ENCODE results near the gene IFITM5.
"Not testable (repeated sequence)": the region's sequence is repeated elsewhere in the genome, so short reads cannot be mapped to it uniquely, and the experiment has no call there.

Gene IFITM5

GRCh38 chr11:299081-299891, at the start of gene IFITM5:
Gene IFITM5, minus strand, starts transcription at chr11:299526. Its CDS starts 36 bp downstream, at chr11:299490.
- no peak for DNase-seq

GRCh38 chr11:346529-346928, 47.2 kb upstream of the IFITM5 start:
- no peak for DNase-seq

DNA sequence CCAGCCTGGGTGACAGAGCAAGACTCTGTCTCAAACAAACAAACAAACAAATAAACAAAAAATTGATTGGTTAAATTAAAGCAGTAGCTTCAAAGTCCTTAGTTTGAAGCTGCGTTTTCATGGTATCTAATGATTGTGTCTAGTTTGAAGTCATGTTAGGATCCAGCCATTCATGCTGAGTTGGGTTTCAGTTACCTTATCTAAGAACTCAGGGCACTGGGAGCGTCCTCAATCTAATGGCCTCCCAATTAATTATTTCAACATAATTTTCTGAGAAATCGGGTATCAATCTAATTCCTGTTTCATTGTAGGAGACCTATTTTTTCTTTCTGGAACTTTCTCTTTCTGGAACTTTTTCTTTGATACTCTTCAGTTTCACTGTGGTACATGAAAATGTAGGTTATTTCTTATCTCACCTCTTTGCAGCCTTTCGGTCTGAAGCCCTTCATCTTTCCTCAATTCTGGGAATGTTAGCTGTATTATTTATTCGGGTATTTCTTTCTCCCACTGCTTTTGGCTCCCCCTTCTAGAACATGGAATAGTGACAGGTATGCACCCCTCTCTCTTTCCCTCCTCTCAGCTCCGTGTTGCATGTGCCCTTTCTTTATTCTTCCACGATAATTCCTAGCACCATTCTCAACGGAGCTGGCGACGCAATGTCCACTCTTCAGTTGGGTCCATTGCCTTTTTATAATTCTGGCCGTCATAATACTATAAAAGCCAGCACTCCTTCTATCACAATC, 45.7 kb upstream of the IFITM5 start:
- no peak for DNase-seq

DNA sequence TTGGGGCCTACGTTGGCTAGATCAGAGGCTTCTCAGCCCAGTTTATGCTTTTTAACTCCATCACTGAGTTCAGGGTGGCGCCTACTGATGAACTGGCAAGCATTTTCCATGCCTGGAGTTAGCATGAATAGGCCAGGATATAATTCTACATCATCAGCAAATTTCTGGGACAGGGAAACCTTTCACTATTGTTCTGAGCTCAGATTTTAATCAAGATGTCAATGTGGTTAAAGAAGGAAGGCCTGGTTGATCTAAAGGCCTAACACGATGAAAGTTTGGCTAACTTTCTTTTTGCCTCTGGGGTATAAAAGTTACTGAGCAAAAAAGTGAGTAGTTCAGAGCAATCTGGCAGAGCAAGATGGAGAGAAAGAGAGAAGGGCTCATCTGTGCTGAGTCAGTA, 43.0 kb upstream of the IFITM5 start:
- no peak for DNase-seq

GRCh38 chr11:340539-341512, 41.5 kb upstream of the IFITM5 start:
- no peak for DNase-seq

- DNase-seq: no peak
Measured at GRCh38 chr11:339963-340362, 40.6 kb upstream of the IFITM5 start.

GRCh38 chr11:337711-338110, 38.4 kb upstream of the IFITM5 start:
- DNase-seq: no peak

DNA sequence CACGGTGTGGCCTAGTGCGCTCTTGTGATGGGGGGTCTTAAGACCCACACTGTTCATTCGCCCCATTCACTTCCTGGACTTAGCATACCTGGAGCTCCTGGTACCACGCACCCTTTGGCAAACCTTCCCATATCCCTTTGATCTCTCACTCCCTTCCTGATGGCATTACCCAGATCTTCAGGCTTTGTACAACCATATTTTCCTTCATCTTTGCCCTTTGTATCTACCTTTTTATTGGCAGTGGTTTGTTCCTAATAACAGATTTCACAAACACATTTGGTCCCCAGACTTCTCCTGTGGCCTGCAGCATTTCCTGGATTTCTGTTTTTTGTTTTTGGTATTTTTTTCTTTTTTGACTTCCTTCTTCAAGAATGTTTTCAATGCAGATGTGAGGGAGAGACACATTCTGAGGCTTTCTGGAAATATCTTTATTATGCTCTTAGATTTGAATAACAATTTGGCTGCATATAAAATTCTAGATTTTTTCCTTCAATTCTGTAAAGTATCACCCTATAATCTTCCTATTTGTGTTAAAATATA, 37.4 kb upstream of the IFITM5 start:
- DNase-seq: no peak

DNA sequence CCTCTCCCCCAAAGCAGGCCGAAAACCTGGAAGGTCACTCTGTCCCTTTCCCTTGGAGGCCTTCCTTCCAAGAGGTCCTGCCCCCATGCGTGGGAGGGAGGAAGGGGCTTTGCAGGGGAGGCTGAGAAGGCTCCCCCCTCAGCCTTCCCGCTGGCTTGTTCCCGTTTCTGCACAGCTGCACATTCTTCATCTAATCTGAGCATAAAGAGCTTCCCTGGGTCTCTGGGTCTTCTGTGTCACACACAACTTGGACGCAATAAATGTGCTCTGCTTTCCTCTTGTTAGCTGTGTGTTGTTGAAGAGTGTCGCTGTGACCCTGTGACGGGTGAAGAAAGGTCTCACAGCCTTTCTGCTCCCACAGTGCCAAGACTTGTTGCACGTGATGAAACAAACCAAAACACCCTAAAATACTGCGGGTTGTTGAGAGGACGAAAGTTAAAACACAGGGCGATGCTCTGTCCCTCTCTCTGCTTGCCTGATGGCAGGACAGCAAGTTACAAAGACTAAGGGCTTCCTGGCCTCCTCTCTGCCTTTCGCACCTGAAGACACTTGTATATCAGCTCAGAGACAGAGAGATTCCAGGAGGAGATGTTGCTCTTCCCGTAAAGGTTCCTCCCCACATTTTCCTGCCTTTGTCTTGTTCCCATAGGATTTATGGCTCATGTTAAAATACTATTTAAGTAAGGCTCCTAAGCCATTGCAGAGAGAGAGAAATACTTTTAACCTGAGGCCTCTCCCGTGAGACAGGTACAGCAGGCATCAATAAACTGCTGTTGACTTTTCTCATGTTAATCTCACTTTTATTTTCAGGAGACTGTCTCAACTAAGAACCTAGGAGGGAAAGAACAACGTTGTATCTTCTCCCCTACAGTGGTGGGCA, 36.7 kb upstream of the IFITM5 start:
- no peak for DNase-seq

DNA sequence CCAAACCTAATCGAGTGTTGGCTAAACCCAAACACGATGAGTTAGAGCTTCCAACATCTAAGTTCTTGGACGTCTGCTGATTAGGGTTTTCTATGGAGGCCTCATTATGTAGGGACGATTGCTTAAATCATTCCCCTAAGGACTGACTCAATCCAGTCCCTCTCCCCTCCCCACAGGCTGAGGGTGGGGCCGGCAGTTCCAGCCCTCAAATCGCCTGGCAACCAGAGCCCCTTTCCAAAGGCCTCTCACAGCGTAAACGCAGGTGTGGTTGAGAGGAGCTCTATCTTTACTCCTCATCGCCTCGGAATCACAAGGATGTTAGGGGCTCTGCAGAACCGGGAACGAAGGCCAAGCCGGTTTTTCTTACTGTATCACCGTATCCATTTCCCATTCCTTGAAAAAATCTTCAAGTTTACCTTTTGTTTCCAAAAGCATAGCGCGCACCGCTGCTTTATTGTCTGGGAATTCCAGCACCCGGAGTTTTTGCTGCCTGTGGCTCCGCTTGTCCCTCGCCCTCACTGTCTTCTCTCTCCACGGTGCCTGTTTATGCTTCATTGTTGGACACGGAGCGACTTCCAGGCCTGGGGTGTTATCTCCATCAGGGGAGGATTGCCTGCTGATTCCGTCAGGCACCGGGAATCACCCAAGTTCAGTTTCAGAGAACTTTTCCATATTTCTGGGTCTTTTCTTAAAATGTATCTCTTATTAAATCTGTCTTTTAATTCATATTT, 35.1 kb upstream of the IFITM5 start:
- no peak for DNase-seq

GRCh38 chr11:333616-334263, 34.4 kb upstream of the IFITM5 start:
- DNase-seq: not testable (repeated sequence)

DNA sequence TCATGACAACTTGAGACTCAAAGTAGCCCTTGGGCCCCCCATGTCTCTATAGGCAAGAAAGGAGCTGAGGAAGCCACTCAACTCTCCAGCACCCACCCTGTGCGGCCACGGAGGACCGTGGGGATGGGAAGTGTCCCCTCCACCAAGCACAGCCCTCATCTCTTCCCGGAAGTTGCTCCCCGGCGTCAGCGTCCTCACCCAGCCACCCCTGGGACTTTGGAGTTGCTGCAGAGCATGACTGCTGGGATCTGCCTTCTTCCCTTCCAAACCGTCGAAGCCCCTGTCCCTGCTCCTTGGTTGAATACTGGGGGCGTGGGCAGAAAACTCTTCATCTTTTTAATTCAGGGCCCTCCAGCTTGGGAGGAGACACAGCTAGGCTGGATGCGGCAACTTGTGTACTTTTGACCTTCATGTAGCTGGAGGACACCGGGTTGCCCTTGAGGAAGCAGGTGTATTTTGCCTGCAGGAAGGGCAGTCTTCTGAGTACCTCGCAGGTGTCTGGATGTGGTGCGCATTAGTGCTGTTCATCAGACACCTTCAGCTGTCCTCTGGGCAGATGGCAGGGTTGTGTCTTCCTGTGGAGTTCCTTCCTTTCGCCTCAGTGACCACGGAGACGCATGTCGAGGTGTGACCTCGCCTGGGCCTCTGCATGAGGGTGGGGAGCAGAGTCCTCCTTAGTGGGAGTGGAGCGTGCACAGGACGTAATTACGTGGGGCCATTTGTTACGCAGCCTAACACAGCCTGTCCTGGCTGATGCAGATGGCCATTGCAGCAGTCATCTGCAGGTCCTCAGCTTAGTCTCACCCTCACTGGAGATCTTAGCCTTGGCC, 33.5 kb upstream of the IFITM5 start:
- DNase-seq: no peak

GRCh38 chr11:331358-332060, 32.2 kb upstream of the IFITM5 start:
- no peak for DNase-seq

DNA sequence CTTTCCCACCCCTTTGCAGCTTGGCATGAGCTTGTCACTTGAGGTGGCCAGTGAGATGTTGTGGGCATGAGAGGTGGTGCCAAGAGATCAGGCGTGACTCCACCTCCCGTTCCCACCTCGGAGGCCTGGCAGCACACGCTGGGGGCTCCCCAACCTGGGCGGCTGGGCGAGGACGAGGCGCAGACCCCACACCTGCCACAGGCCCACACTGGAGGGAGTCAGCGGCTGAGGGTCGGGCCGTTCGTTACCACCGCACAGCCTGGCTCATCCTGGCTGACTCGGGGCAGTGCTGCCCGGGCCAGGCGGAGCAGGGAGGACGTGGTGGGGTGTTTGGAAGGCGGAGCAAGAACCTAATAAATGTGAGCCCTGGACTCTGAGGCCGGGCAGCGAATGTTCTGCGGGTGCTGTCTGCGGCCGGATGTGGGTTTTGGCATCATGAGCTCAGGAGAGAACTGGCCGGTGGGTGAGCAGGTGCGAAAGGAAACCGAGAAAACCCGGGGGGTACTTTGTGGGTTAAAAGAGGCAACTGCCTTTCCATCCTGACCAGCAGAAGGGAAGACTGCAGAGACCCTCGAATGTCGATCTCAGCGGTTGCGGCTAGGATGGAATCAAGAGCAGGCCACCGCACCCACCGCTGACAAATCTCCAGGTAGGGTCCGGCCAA, 31.5 kb upstream of the IFITM5 start:
- no peak for DNase-seq

DNA sequence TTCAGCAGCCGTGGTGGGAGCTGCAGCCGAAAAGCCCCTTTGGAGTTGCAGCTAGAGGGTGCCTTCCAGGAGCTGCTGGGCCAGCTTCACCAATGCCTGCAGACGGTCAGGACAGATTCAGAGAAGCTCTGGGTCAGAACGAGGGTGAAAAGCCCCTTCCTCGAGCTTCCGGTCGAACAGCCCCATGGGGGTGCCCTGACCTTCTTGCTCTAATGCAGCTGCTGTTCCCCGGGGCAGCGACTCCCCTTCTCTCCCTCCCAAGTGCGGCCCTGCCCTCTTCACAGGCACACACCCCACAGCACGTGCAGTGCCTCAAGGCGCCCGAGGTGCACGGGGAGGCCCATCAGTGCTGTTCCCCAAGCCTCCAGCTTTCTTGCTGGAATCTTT, 31.0 kb upstream of the IFITM5 start:
- DNase-seq: no peak

DNA sequence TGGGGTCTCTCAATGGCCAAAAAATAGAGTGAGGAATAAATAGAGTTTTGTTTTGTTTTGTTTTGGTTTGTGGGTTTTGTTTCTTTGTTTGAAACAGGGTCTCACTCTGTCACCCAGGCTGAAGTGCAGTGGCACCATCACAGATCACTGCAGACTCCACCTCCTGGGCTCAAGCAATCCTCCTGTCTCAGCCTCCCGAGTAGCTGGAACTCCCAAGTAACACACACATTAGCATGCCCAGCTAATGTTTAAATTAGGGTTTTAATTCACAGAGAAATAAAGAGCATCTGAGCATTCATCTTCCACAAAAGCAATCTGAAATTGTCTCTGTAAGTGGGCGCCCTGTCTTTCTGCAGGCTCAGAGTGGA, 30.5 kb upstream of the IFITM5 start:
- DNase-seq: no peak

- DNase-seq: not testable (repeated sequence)
Measured at GRCh38 chr11:328516-329100, 29.3 kb upstream of the IFITM5 start.

- no peak for DNase-seq
Measured at GRCh38 chr11:328012-328411, 28.7 kb upstream of the IFITM5 start.

All from NCI-H226 (cell line).